ENCODE measurements around the gene SNAP29.
"Not testable (repeated sequence)": the region's sequence is repeated elsewhere in the genome, so short reads cannot be mapped to it uniquely, and the experiment has no call there.

The SNAP29 gene

DNA sequence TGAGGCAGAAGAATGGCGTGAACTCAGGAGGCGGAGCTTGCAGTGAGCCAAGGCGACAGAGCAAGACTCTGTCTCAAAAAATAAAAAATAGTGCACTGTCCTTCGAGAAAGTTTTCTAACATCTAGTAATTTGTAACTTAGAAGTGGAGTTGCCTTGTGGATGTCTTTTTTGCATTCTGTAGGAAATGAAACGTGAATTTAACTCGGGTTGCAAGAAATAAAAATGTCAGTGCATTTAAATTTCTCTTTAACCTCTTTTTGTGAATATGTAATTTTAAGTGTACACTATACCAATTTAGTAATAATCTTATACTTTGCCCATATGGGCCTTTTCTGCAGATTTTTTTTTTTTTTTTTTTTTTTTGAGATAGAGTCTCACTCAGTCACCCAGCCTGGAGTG lies 32.2 kb downstream of the SNAP29 start:
- H3K27ac ChIP-seq, result no peak overlapping the region
- TF ChIP-seq ZFX (IDR thresholded peaks at IDR 0.05; ENCODE audit: borderline replicate concordance), result no peak
- TF ChIP-seq, protein P1, sequence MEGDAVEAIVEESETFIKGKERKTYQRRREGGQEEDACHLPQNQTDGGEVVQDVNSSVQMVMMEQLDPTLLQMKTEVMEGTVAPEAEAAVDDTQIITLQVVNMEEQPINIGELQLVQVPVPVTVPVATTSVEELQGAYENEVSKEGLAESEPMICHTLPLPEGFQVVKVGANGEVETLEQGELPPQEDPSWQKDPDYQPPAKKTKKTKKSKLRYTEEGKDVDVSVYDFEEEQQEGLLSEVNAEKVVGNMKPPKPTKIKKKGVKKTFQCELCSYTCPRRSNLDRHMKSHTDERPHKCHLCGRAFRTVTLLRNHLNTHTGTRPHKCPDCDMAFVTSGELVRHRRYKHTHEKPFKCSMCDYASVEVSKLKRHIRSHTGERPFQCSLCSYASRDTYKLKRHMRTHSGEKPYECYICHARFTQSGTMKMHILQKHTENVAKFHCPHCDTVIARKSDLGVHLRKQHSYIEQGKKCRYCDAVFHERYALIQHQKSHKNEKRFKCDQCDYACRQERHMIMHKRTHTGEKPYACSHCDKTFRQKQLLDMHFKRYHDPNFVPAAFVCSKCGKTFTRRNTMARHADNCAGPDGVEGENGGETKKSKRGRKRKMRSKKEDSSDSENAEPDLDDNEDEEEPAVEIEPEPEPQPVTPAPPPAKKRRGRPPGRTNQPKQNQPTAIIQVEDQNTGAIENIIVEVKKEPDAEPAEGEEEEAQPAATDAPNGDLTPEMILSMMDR (IDR thresholded peaks at IDR 0.05), result no peak

DNA sequence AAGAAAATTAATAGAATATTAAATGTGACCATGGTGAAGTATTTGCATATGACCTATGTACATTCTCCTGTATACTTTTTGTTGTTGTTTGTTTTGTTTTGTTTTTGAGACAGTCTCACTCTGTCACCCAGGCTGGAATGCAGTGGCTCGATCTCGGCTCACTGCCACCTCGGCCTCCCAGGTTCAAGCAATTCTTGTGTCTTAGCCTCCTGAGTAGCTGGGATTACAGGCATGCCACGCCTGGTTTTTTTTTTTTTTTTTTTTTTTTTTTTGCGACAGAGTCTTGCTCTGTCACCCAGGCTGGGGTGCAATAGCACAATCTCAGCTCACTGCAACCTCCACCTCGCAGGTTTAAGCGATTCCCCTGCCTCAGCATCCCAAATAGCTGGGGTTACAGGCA lies 38.9 kb downstream of the SNAP29 start:
- H3K27ac ChIP-seq, result not testable (repeated sequence)

DNA sequence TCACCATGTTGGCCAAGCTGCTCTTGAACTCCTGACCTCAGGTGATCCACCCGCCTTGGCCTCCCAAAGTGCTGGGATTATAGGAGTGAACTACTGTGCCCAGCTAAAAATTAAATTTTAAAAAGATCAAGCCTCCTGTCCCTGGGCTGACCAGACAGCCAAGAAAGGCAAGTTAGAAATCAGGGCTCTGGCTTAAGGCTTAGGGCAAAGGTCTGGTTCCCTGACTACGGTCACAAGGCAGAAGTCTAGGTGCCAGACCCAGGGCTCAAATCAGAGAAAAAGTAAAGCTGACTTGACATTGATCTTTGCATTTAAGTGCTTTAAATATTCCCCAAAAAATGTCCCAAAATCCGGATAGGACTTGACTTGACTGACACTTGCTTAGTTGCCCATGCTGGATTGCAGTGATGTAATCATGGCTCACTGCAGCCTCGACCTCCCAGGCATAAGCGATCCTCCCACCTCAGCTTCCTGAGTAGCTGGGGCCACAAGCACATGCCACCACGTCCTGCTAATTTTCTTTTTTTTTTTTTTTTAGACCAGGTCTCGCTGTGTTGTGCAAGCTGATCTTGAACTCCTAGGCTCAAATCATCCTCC lies 41.1 kb downstream of the SNAP29 start:
- no peak for TF ChIP-seq ZFX (IDR thresholded peaks at IDR 0.05; ENCODE audit: borderline replicate concordance)
- TF ChIP-seq, protein P1 (IDR thresholded peaks at IDR 0.05), result no peak
- H3K27ac ChIP-seq, result no peak overlapping the region

DNA sequence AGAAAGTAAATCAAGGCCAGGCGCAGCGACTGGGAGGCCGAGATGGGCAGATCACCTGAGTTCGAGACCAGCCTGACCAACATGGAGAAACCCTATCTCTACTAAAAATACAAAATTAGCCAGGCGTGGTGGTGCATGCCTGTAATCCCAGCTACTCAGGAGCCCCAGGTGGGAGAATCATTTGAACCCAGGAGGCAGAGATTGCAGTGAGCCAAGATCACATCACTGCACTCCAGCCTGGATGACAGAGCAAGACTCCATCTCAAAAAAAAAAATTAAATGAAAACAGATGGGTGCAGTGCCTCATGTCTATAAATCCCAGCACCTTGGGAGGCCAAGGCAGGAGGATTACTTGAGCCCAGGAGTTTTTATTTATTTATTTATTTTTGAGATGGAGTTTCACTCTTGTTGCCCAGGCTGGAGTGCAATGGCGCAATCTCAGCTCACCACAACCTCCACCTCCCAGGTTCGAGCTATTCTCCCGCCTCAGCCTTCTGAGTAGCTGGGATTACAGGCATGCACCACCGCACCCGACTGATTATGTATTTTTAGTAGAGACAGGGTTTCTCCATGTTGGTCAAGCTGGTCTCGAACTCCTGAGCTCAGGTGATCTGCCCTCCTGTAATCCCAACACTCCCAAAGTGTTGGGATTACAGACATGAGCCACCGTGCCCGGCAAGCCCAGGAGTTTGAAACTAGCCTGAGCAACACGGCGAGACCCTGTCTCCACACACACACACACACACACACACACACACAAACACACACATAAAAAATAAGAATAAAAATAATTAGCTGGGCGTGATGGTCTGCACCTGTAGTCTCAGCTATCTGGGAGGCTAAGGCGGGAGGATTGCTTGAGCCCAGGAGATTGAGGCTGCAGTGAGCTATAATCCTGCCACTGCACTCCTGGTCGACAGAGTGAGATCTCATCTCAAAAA lies 42.6 kb downstream of the SNAP29 start:
- not testable (repeated sequence) for H3K27ac ChIP-seq

DNA sequence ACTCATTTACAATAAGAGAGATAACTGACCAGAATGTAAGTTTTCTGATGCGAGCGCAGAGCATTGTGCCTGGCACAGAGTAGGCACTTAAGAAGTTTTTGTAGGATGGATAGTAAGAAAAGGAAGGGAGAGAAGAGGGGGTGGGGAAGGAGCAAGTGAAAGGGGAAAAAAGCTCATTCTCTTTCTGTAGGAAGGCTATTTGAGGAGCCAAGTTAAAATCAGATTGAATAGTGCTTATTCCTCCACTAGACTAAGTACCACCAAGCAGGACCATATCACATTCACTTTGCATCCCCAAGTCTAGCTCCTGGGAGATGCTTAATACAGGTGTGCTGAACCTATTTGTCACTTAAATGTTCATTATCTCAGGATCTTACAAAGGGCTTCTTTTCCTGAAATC lies 44.3 kb downstream of the SNAP29 start:
- H3K27ac ChIP-seq, result no peak overlapping the region
- TF ChIP-seq, protein P1 (IDR thresholded peaks at IDR 0.05), result no peak
- TF ChIP-seq ZFX (IDR thresholded peaks at IDR 0.05; ENCODE audit: borderline replicate concordance), result no peak

DNA sequence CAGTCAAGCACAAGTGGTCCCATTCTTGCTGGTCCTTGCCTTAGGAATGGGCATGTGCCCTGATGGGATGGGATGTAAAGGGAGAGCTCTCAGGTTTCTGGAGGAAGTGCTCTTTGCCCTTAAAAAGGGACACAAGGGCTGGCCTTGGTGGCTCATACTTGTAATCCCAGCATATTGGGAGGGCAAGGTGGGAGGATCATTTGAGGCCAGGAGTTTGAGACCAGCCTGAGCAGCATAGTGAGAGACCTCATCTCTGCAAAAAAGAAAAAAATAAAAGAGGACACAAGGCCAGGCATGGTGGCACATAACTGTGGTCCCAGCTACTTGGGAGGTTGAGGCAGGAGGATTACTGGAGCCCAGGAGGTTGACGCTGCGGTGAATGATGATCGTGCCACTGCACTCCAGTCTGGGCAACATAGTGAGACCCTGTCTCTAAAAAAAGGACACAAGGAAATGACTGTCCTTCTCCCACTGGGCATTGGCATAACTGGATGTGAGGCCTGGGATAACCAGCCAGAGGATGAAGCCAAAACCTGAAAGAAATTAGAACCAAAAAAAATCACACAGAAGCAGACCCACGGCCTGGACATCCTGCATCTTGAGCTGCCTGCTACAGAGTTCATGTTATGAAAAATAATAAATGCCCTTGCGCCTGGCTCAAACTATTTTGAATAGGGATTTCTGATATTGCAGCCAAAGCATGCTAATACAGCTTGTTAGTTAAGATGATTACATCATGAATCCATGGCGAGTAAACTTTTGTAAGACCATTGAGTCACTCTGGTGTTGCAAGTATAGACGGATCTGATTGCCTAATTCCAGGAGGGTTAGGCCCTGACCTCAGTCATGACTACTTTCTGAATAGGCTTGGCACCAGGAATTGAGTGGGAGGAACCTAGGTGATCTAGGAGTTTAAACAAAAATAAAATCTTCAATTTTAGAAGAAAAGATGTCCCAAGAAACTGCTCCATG lies 45.5 kb downstream of the SNAP29 start:
- TF ChIP-seq ZFX (IDR thresholded peaks at IDR 0.05; ENCODE audit: borderline replicate concordance), result no peak
- TF ChIP-seq, protein P1 (IDR thresholded peaks at IDR 0.05), result no peak
- H3K27ac ChIP-seq, result no peak overlapping the region

DNA sequence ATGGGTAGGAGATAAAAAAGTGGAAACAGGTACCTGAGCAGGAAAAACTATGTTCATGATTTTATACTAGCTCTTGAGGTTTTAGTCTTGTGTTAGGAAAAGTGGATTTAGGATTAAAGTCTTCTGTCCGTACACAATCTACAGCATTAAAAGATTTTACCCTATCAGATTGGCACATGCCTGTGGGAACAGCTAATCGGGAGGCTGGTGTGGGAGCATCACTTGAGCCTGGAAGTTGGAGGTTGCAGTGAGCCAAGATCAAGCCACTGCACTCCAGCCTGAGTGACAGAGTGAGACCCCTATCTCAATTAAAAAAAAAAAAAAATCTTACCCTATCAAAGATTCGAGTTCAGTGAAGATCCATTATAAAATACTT lies 46.2 kb downstream of the SNAP29 start:
- H3K27ac ChIP-seq, result no peak overlapping the region
- TF ChIP-seq ZFX (IDR thresholded peaks at IDR 0.05; ENCODE audit: borderline replicate concordance), result no peak
- TF ChIP-seq, protein P1 (IDR thresholded peaks at IDR 0.05), result no peak
